ENCODE measurements around the gene ZNF800. TPM values are rescaled to one million over a fixed set of nuclear protein-coding genes. Genes with fewer than 3 reads are reported as not detected.
A peak's percentile ranks its signal among the peaks of the same experiment; 100 is the strongest.

The ZNF800 gene, protein sequence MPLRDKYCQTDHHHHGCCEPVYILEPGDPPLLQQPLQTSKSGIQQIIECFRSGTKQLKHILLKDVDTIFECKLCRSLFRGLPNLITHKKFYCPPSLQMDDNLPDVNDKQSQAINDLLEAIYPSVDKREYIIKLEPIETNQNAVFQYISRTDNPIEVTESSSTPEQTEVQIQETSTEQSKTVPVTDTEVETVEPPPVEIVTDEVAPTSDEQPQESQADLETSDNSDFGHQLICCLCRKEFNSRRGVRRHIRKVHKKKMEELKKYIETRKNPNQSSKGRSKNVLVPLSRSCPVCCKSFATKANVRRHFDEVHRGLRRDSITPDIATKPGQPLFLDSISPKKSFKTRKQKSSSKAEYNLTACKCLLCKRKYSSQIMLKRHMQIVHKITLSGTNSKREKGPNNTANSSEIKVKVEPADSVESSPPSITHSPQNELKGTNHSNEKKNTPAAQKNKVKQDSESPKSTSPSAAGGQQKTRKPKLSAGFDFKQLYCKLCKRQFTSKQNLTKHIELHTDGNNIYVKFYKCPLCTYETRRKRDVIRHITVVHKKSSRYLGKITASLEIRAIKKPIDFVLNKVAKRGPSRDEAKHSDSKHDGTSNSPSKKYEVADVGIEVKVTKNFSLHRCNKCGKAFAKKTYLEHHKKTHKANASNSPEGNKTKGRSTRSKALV
- 25.4 TPM for total RNA-seq (ENCODE audit: unreplicated experiment)
- long read RNA-seq, partial matches to known transcripts, result 1 of 3 reads
- long read RNA-seq, other reads (novel, unspliced or antisense), result 1 of 3 reads

DNA sequence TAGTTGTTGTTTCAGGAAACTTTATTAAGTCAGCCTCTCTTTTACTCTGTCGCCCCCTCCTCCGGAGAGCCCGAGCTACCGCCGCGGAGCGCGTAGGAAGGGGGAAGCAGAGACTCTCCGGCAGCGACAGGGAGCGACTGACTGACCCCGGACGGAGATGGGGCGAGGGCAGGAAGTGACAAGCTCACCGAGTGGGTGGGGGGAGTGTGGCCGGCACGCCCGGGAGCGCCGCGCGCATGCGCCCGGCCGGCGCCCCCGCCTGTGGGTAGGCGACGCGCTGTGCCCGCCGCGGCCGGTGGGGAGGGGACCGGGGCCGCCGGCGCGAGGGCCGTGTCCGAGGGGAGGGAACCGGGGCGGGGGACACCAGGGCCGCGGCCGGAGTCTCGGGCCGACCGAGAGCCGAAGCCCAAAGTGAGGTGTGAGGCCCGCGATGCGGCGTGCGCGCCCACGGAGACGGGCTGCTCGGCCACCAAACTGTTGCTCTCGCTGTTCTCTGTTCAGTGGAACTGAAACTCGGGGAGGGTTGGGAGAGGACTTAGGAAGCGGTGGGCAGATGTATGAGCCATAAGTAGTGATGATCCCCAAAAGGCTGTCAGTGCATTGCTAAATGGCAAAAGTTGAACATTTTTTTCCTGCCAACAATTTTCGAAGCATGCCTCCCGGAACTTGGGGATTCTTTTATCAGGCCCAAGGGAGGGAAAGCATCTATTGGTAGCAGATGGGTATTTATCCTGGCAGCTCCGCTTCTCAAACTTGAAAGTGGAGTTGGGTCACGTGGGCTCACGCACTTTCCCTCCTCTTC is at the start of gene ZNF800:
Gene ZNF800, minus strand, starts transcription at position 143 of the 802 bp plus-strand sequence. CDS start 1,151 bp downstream, outside the sequence.
- peaks cover 7% of the 10 kb centered on the region for H3K27me3 Mint-ChIP-seq (ENCODE audit: unreplicated experiment)
- peak; percentile 85 for DNase-seq
- H3K4me1 Mint-ChIP-seq (ENCODE audit: low read depth, unreplicated experiment), result peaks cover 5% of the 10 kb centered on the region
- H3K27ac Mint-ChIP-seq (ENCODE audit: unreplicated experiment), result peak within 1 kb of the TSS; percentile 76
- H3K4me3 Mint-ChIP-seq (ENCODE audit: unreplicated experiment), result peak within 1 kb of the TSS; percentile 93
- no peaks in the 10 kb centered on the region for H3K36me3 Mint-ChIP-seq (ENCODE audit: unreplicated experiment)
- TF ChIP-seq, protein P1, sequence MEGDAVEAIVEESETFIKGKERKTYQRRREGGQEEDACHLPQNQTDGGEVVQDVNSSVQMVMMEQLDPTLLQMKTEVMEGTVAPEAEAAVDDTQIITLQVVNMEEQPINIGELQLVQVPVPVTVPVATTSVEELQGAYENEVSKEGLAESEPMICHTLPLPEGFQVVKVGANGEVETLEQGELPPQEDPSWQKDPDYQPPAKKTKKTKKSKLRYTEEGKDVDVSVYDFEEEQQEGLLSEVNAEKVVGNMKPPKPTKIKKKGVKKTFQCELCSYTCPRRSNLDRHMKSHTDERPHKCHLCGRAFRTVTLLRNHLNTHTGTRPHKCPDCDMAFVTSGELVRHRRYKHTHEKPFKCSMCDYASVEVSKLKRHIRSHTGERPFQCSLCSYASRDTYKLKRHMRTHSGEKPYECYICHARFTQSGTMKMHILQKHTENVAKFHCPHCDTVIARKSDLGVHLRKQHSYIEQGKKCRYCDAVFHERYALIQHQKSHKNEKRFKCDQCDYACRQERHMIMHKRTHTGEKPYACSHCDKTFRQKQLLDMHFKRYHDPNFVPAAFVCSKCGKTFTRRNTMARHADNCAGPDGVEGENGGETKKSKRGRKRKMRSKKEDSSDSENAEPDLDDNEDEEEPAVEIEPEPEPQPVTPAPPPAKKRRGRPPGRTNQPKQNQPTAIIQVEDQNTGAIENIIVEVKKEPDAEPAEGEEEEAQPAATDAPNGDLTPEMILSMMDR (IDR thresholded peaks at IDR 0.05; ENCODE audit: partially characterized antibody, unreplicated experiment), result no peak
- peaks cover 11% of the 10 kb centered on the region for H3K9me3 Mint-ChIP-seq (ENCODE audit: unreplicated experiment)

DNA sequence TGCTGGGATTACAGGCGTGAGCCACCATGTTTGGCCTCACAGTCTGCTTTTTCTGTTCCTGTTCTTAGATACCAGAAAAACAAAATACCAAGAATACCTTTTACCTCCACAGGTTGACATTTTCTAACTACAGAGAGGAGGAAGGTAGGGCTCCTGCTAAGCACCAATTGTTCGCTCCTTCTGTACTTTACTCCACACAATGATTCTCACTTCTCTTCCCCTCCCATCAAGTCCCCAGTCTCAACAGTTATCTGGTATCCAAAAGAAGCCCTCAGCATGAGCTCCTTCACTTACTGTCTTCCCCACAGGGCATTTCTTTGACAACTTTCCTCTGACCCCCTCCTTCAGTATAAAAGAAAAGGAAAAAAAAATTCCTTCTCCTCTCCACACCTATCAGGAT is 47.7 kb upstream of the ZNF800 start:
- Mint-ChIP-seq H3K4me1 (ENCODE audit: low read depth, unreplicated experiment) (no peaks in the 10 kb centered on the region), H3K27ac (ENCODE audit: unreplicated experiment) (no peak overlapping the region), H3K27me3 (ENCODE audit: unreplicated experiment) (peaks cover 4% of the 10 kb centered on the region), H3K4me3 (ENCODE audit: unreplicated experiment) (no peak overlapping the region), H3K36me3 (ENCODE audit: unreplicated experiment) (no peaks in the 10 kb centered on the region), H3K9me3 (ENCODE audit: unreplicated experiment) (peaks cover 2% of the 10 kb centered on the region)
- TF ChIP-seq, protein P1 (IDR thresholded peaks at IDR 0.05; ENCODE audit: partially characterized antibody, unreplicated experiment), result no peak
- no peak for DNase-seq

DNA sequence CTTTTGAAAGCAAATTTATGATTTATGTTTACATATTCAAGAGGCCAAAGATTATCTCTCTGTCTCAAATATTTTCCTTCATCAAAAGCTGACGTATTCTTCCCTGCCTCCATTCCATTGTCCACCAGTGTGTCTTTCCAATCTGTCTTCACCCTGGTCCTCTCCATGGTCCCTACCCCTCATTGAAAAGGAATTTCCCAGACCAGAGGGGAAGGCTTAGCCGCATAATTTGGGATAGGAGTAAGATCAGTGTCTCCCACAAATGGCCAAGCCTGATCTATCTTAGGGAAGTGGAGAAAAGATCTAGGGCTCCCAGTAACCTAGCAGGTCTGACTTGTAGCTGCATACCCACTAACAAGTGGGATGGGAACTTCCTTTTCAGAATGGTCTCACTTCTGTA is 46.3 kb upstream of the ZNF800 start:
- TF ChIP-seq, protein P1 (IDR thresholded peaks at IDR 0.05; ENCODE audit: partially characterized antibody, unreplicated experiment), result no peak
- Mint-ChIP-seq H3K4me1 (ENCODE audit: low read depth, unreplicated experiment) (no peaks in the 10 kb centered on the region), H3K27ac (ENCODE audit: unreplicated experiment) (no peak overlapping the region), H3K4me3 (ENCODE audit: unreplicated experiment) (no peak overlapping the region), H3K36me3 (ENCODE audit: unreplicated experiment) (no peaks in the 10 kb centered on the region), H3K27me3 (ENCODE audit: unreplicated experiment) (peaks cover 4% of the 10 kb centered on the region), H3K9me3 (ENCODE audit: unreplicated experiment) (peaks cover 2% of the 10 kb centered on the region)
- DNase-seq, result no peak

DNA sequence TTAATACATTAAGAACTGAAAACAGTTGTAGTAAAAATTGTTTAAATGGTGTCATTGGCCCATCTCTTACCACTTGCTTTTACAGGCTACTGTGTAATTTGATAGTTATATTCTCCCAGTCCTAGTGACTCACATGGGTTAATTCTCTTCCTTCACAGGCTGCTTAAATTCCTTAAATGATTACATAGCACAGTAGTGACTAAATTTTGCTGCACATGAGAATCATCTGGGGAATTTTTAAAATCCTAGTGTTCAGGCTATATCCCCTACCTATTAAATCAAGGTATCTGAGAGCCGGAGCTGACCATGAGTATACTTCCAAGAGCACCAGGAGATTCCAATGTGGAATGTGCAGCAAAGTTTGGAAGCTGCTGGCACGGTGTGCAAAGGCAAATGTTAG is 45.3 kb upstream of the ZNF800 start:
- peaks cover 3% of the 10 kb centered on the region for H3K27me3 Mint-ChIP-seq (ENCODE audit: unreplicated experiment)
- H3K9me3 Mint-ChIP-seq (ENCODE audit: unreplicated experiment), result peaks cover under 1% of the 10 kb centered on the region
- DNase-seq, result no peak
- TF ChIP-seq, protein P1 (IDR thresholded peaks at IDR 0.05; ENCODE audit: partially characterized antibody, unreplicated experiment), result no peak
- H3K4me3 Mint-ChIP-seq (ENCODE audit: unreplicated experiment), result no peak overlapping the region
- no peak overlapping the region for H3K27ac Mint-ChIP-seq (ENCODE audit: unreplicated experiment)
- no peaks in the 10 kb centered on the region for H3K36me3 Mint-ChIP-seq (ENCODE audit: unreplicated experiment)
- H3K4me1 Mint-ChIP-seq (ENCODE audit: low read depth, unreplicated experiment), result no peaks in the 10 kb centered on the region
